Measurements from ENCODE around the gene TGFB1I1.
"Not testable (repeated sequence)": the region's sequence is repeated elsewhere in the genome, so short reads cannot be mapped to it uniquely, and the experiment has no call there.

TGFB1I1 gene

GRCh38 chr16:31522071-31522470, 50.1 kb downstream of the TGFB1I1 start:
- DNase-seq, result no peak

DNA sequence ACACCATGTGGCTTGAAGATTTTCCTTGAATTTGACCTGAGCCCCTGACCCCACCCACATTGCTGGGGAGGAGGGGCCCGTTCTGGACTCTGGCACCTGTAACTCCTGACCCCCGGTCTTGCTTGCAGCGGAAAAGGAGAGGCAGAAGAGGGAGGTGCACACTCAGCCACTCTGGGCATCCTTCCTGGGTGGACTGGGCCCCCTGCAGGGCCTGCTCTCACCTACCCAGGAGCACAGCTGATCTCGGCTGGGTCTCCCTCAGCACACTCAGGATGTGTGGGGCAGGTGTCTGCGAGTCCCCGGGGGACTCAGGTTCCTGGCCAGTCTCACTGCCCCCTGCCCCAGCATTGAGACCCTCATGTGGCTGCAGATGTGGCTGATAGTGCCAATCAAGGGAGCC, 51.8 kb downstream of the TGFB1I1 start:
- not testable (repeated sequence) for DNase-seq

DNA sequence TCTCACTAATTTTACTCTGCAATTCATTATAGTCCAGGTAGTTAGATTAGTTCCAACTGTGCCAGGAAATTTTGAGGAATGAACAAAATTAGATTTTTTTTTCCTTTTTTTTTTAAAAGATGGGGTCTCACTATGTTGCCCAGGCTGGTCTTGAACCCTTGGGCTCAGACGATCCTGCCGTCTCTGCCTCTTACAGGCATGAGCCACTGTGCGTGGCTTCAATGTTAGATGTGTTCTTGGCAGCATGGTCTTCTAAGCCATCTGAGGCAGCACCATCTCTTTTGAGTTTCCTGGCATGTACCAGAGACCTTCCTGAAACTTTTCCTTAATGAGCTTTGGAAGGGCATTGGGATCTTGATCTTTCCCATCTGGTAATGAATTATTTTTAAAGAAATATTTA, 53.2 kb downstream of the TGFB1I1 start:
- DNase-seq, result no peak
